HepG2 (cell line): ENCODE results near the gene COL27A1. TPM values are rescaled to one million over a fixed set of nuclear protein-coding genes. Genes with fewer than 3 reads are reported as not detected.

Experiments used
- AFF4 ChIP-seq: sonication (generic); formaldehyde crosslinking; IDR thresholded peaks from 2 replicates; pipeline ENCODE4 v1.4.0; 2020; ENCODE audit warnings: missing genetic modification reagents
- GTF2F1 ChIP-seq: fragments of 150-350 bp; IDR thresholded peaks from 2 replicates; pipeline ENCODE4 v1.6.1; 2014; ENCODE audit warnings: low read length
- PBX2 ChIP-seq: IDR thresholded peaks from 2 replicates; pipeline ENCODE4 v1.6.1; 2016; ENCODE audit warnings: control low read depth
- RFXAP ChIP-seq: sonication (generic); formaldehyde crosslinking; IDR thresholded peaks from 2 replicates; pipeline ENCODE4 v1.4.0; 2020; ENCODE audit warnings: missing genetic modification reagents, borderline replicate concordance
- ZNF318 ChIP-seq: sonication (generic); formaldehyde crosslinking; IDR thresholded peaks from 2 replicates; pipeline ENCODE4 v1.4.0; 2020; ENCODE audit warnings: mild to moderate bottlenecking, missing genetic modification reagents
- ZNF891 ChIP-seq: sonication (generic); formaldehyde crosslinking; IDR thresholded peaks from 2 replicates; pipeline ENCODE4 v1.5.0; 2020; ENCODE audit warnings: mild to moderate bottlenecking, missing genetic modification reagents
- ZUFSP ChIP-seq: sonication (generic); formaldehyde crosslinking; IDR thresholded peaks from 2 replicates; pipeline ENCODE4 v1.9.0; 2021; ENCODE audit warnings: missing genetic modification reagents, mild to moderate bottlenecking, borderline replicate concordance
- ZXDC ChIP-seq: sonication (generic); formaldehyde crosslinking; IDR thresholded peaks from 2 replicates; pipeline ENCODE4 v1.5.0; 2020; ENCODE audit warnings: mild to moderate bottlenecking, missing genetic modification reagents
- polyA plus RNA-seq, 8 experiments: library from polyadenylated mRNA; depleted of rRNA in 3 of 8; stranded (reverse) in 7 of 8; unstranded in 1 of 8; fragments of >200 nt; fragmentation: Illumina TruSeq in 4 of 8; extraction: Trizol in 4 of 8; gene quantifications; 2 replicates each; pipeline versions ENCODE4 v1.2.1 to v1.2.3, GENCODE V29; 2011 to 2016; ENCODE audit warnings: low read depth in 4 of 8, missing spikeins in 1 of 8, mixed read lengths in 1 of 8; ENCODE audit not compliant: insufficient read depth in 1 of 8
- total RNA-seq, 5 experiments: library from RNA; depleted of rRNA; stranded (reverse); fragments of >200 nt; fragmentation: Illumina TruSeq; extraction: Trizol; gene quantifications; 2 replicates each; pipeline ENCODE4 v1.2.3, GENCODE V29; 2016; ENCODE audit warnings: low read depth in 1 of 5

COL27A1 gene
- total and polyA plus RNA-seq, 2 of the 13 experiments (the other 11 are each of a cell fraction or from before 2014, with no cell fraction given) = 71.3 to 89.1 TPM

- no peak for TF ChIP-seq ZNF318 (CRISPR knock-in tag)
- peak; percentile 80; the same call in 1 of the 2 replicates for TF ChIP-seq RFXAP (CRISPR knock-in tag)
- no peak for TF ChIP-seq ZXDC (CRISPR knock-in tag)
- no peak for TF ChIP-seq AFF4 (CRISPR knock-in tag)
- no peak for TF ChIP-seq ZUFSP (CRISPR knock-in tag)
- TF ChIP-seq ZNF891 (CRISPR knock-in tag) = peak; percentile 52; the same call in 1 of the 2 replicates
- no peak for TF ChIP-seq PBX2 (CRISPR knock-in tag)
- no peak for TF ChIP-seq GTF2F1
Observed at GRCh38 chr9:114174876-114175771, 19.8 kb downstream of the COL27A1 start (continued).
